Psoas muscle (tissue), 8 donors: ENCODE data around the gene SDC1. TPM values are rescaled to one million over a fixed set of nuclear protein-coding genes. Genes with fewer than 3 reads are reported as not detected.

Experiments
- ATAC-seq, 4 donors: fragments of 200-7000 bp; cut with Tn5 transposase; one replicate each; pipeline ENCODE4 v1.9.1; 2020; ENCODE audit warnings: moderate library complexity in 3 of 4, mild to moderate bottlenecking in 2 of 4
- DNase-seq, 2 donors: peaks; one replicate each; pipeline ENCODE4 v3.0.0-alpha.2; 2020
- H3K27ac ChIP-seq: fragments of 200-600 bp; one replicate; pipeline ENCODE4 v1.8.0; 2022
- H3K27me3 ChIP-seq, 3 donors: fragments of 200-600 bp in 1 of 3; one replicate each; pipeline versions ENCODE4 v1.6.1 to v1.8.0; 2013 to 2022; ENCODE audit warnings: low read length in 2 of 3, mild to moderate bottlenecking in 2 of 3, moderate library complexity in 1 of 3; ENCODE audit not compliant: insufficient read depth in 3 of 3
- H3K36me3 ChIP-seq, 2 donors: fragments of 200-600 bp in 1 of 2; one replicate each; pipeline versions ENCODE4 v1.6.1 to v1.8.0; 2013 to 2022; ENCODE audit warnings: low read depth in 1 of 2, mild to moderate bottlenecking in 1 of 2, moderate library complexity in 1 of 2; ENCODE audit not compliant: insufficient read depth in 1 of 2
- H3K4me1 ChIP-seq: fragments of 200-600 bp; one replicate; pipeline ENCODE4 v1.8.0; 2022
- H3K4me3 ChIP-seq: fragments of 200-600 bp; one replicate; pipeline ENCODE4 v1.8.0; 2022; ENCODE audit warnings: mild to moderate bottlenecking
- H3K9me3 ChIP-seq: fragments of 200-600 bp; one replicate; pipeline ENCODE4 v1.8.0; 2022
- CTCF ChIP-seq: fragments of 200-600 bp; IDR thresholded peaks from one replicate; pipeline ENCODE4 v1.8.0; 2022; ENCODE audit warnings: antibody characterized with exemption
- WGBS, 3 donors: extraction: QIAGEN DNeasy Blood & Tissue Kit; methylation state at CpG; one replicate each; pipeline versions ENCODE4 v1.1.6 to v1.1.7; 2013; 5-methylcytosine and 5-hydroxymethylcytosine counted together
- intact Hi-C, 2 donors: fragments of 100-400 bp; cut with DNase I; formaldehyde crosslinking; loops; one replicate each; pipeline versions ENCODE4 v1.11.0 to v1.14.2; 2022
- polyA plus RNA-seq, 3 donors: library from polyadenylated mRNA; stranded (reverse); fragments of 200-250 nt; gene quantifications; one replicate each; pipeline ENCODE4 v1.2.3, GENCODE V29; 2013
- total RNA-seq, 4 donors: library from RNA; stranded (reverse); fragmentation: NEBNext Ultra II Directional in 2 of 4; extraction: Animal tissue kit (Norgen Biotek cat#: 25700) in 2 of 4; gene quantifications; one replicate each; pipeline versions ENCODE4 v1.2.1 to v1.2.4, GENCODE V29; 2021 to 2023
- donor health status: healthy with polysubstance abuse.
- donor health status: DM: no; HTN: no; CAD: no; lungs with moderate emphysema.
- donor health status: Bipolar disorder and iron deficiency.
- donor health status: healthy.
- donor health status: DM: yes; HTN: yes; CAD: no.
- donor health status: DM: no; HTN: no; CAD: no.
- donor health status: DM: no; HTN: no; CAD: no.
- donor health status: DM: yes; HTN: yes; CAD: no.

Gene SDC1
- total and polyA plus RNA-seq, 7 donors, result 0.07 to 0.38 (median 0.11) TPM; not detected in 1

- no peaks in the 10 kb centered on the region for H3K36me3 ChIP-seq
- DNase-seq (no peak), ATAC-seq (no peak)
- no peaks in the 10 kb centered on the region for H3K27me3 ChIP-seq
- no peak overlapping the region for H3K4me3 ChIP-seq
- no peak for TF ChIP-seq CTCF
- no peaks in the 10 kb centered on the region for H3K4me1 ChIP-seq
- 66 to 75% (median 75%) methylated on average over 16 of the region's 16 CpGs for WGBS, 3 donors
- H3K9me3 ChIP-seq, result no peaks in the 10 kb centered on the region
- no peak overlapping the region for H3K27ac ChIP-seq
- intact Hi-C loops, result no loop called here
Measured at GRCh38 chr2:20212871-20213503, 11.9 kb downstream of the SDC1 start.

GRCh38 chr2:20212459-20212870, 12.5 kb downstream of the SDC1 start:
- intact Hi-C loops, result no loop called here
- Histone ChIP-seq H3K36me3 (no peaks in the 10 kb centered on the region), H3K9me3 (no peaks in the 10 kb centered on the region), H3K4me3 (no peak overlapping the region), H3K27me3 (no peaks in the 10 kb centered on the region), H3K4me1 (no peaks in the 10 kb centered on the region), H3K27ac (no peak overlapping the region)
- TF ChIP-seq CTCF, result no peak
- DNase-seq (no peak), ATAC-seq (no peak)
- WGBS, 3 donors, result 67 to 69% (median 69%) methylated on average over 11 of the region's 11 CpGs

- DNase-seq (no peak), ATAC-seq (no peak)
- TF ChIP-seq CTCF, result no peak
- intact Hi-C loops, result no loop called here
- 80 to 86% (median 81%) methylated on average over 14 of the region's 14 CpGs for WGBS, 3 donors
- Histone ChIP-seq H3K36me3 (no peaks in the 10 kb centered on the region), H3K27me3 (no peaks in the 10 kb centered on the region), H3K9me3 (no peaks in the 10 kb centered on the region), H3K27ac (no peak overlapping the region), H3K4me1 (no peaks in the 10 kb centered on the region), H3K4me3 (no peak overlapping the region)
Measured at GRCh38 chr2:20211860-20212458, 13.0 kb downstream of the SDC1 start.

- Histone ChIP-seq H3K9me3 (no peaks in the 10 kb centered on the region), H3K27ac (no peak overlapping the region), H3K4me3 (no peak overlapping the region), H3K4me1 (no peaks in the 10 kb centered on the region), H3K27me3 (no peaks in the 10 kb centered on the region), H3K36me3 (no peaks in the 10 kb centered on the region)
- intact Hi-C loops, result no loop called here
- 71 to 75% (median 74%) methylated on average over 12 of the region's 12 CpGs for WGBS, 3 donors
- ATAC-seq (no peak), DNase-seq (no peak)
- no peak for TF ChIP-seq CTCF
Measured at GRCh38 chr2:20211420-20211819, 13.5 kb downstream of the SDC1 start.

- no peaks in the 10 kb centered on the region for H3K4me1 ChIP-seq
- no peak overlapping the region for H3K4me3 ChIP-seq
- H3K27me3 ChIP-seq, result no peaks in the 10 kb centered on the region
- no peak for DNase-seq
- no peaks in the 10 kb centered on the region for H3K9me3 ChIP-seq
- no peak overlapping the region for H3K27ac ChIP-seq
- WGBS, 3 donors, result 85 to 93% (median 89%) methylated on average over 8 of the region's 8 CpGs
- no peaks in the 10 kb centered on the region for H3K36me3 ChIP-seq
- no peak for ATAC-seq
- intact Hi-C loops, result no loop called here
- TF ChIP-seq CTCF, result no peak
Measured at GRCh38 chr2:20210462-20210861, 14.5 kb downstream of the SDC1 start.
